Neuronal stem cell (in vitro differentiated cells): Measurements from ENCODE around the gene PCED1A.

Source experiments
- DNase-seq: peaks from one replicate; pipeline ENCODE4 v3.0.0-alpha.2; 2013; ENCODE audit warnings: low spot score
- H2AFZ ChIP-seq: one replicate; pipeline ENCODE4 v1.6.1; 2013; ENCODE audit warnings: mild to moderate bottlenecking, low read length, inconsistent platforms
- H2AK5ac ChIP-seq: 2 replicates; pipeline ENCODE4 v1.6.1; 2013; ENCODE audit warnings: low read depth, mild to moderate bottlenecking, inconsistent platforms, low read length, moderate library complexity, mixed read lengths
- H2BK120ac ChIP-seq: 2 replicates; pipeline ENCODE4 v1.6.1; 2013; ENCODE audit warnings: low read depth, mild to moderate bottlenecking, inconsistent platforms, low read length, moderate library complexity, mixed read lengths
- H2BK12ac ChIP-seq: one replicate; pipeline ENCODE4 v1.6.1; 2013; ENCODE audit warnings: low read length, inconsistent platforms
- H2BK15ac ChIP-seq: 2 replicates; pipeline ENCODE4 v1.6.1; 2013; ENCODE audit warnings: mild to moderate bottlenecking, low read length, inconsistent platforms, mixed read lengths
- H2BK5ac ChIP-seq: one replicate; pipeline ENCODE4 v1.6.1; 2013; ENCODE audit warnings: inconsistent platforms, mild to moderate bottlenecking, low read length, moderate library complexity
- H3K14ac ChIP-seq: one replicate; pipeline ENCODE4 v1.6.1; 2013; ENCODE audit warnings: low read length, inconsistent platforms
- H3K18ac ChIP-seq: 2 replicates; pipeline ENCODE4 v1.6.1; 2013; ENCODE audit warnings: low read length, inconsistent platforms
- H3K23ac ChIP-seq: 2 replicates; pipeline ENCODE4 v1.6.1; 2013; ENCODE audit warnings: low read depth, mild to moderate bottlenecking, mixed read lengths, low read length, inconsistent platforms; ENCODE audit not compliant: poor library complexity
- H3K27ac ChIP-seq: replicated peaks from 3 replicates; pipeline ENCODE4 v1.5.1; 2013; ENCODE audit warnings: low read length, inconsistent platforms
- H3K27me3 ChIP-seq, 3 experiments: 2 replicates each; pipeline ENCODE4 v1.6.1; 2013; ENCODE audit warnings: low read length in 3 of 3, mild to moderate bottlenecking in 2 of 3, inconsistent platforms in 1 of 3, low read depth in 1 of 3, mixed read lengths in 1 of 3, moderate library complexity in 1 of 3; ENCODE audit not compliant: control insufficient read depth in 3 of 3, insufficient read depth in 3 of 3
- H3K36me3 ChIP-seq, 2 donors: replicated peaks in 1 of 2; 2 replicates each; pipeline ENCODE4 v1.6.1; 2013; ENCODE audit warnings: low read length in 2 of 2; ENCODE audit not compliant: control insufficient read depth in 2 of 2, insufficient read depth in 2 of 2
- H3K4ac ChIP-seq: 2 replicates; pipeline ENCODE4 v1.6.1; 2013; ENCODE audit warnings: inconsistent platforms, mild to moderate bottlenecking, low read length, moderate library complexity
- H3K4me1 ChIP-seq, 2 donors: 1 replicate in 1 of 2; 2 replicates in 1 of 2; pipeline ENCODE4 v1.6.1; 2013; ENCODE audit warnings: low read length in 2 of 2, low read depth in 1 of 2; ENCODE audit not compliant: control insufficient read depth in 2 of 2, insufficient read depth in 1 of 2
- H3K4me2 ChIP-seq: one replicate; pipeline ENCODE4 v1.6.1; 2013; ENCODE audit warnings: mild to moderate bottlenecking, low read length, inconsistent platforms; ENCODE audit not compliant: insufficient read depth, poor library complexity, severe bottlenecking
- H3K4me3 ChIP-seq, 2 donors: 2 replicates each; pipeline ENCODE4 v1.5.1; 2013; ENCODE audit warnings: low read length in 2 of 2, mild to moderate bottlenecking in 2 of 2, inconsistent platforms in 1 of 2, moderate library complexity in 1 of 2
- H3K79me1 ChIP-seq: one replicate; pipeline ENCODE4 v1.6.1; 2013; ENCODE audit warnings: low read depth, mild to moderate bottlenecking, inconsistent platforms, low read length, moderate library complexity
- H3K9ac ChIP-seq: one replicate; pipeline ENCODE4 v1.6.1; 2013; ENCODE audit warnings: mild to moderate bottlenecking, low read depth, low read length, inconsistent platforms; ENCODE audit not compliant: poor library complexity
- H3K9me3 ChIP-seq, 2 donors: replicated peaks in 1 of 2; 2 replicates each; pipeline versions ENCODE3 to v1.6.1; 2013; ENCODE audit warnings: low read length in 2 of 2, mild to moderate bottlenecking in 2 of 2, inconsistent platforms in 1 of 2, low read depth in 1 of 2, mixed read lengths in 1 of 2, moderate library complexity in 1 of 2; ENCODE audit not compliant: control insufficient read depth in 2 of 2, insufficient read depth in 1 of 2
- H4K8ac ChIP-seq: one replicate; pipeline ENCODE4 v1.6.1; 2013; ENCODE audit warnings: low read depth, mild to moderate bottlenecking, inconsistent platforms, low read length, moderate library complexity
- H4K91ac ChIP-seq: one replicate; pipeline ENCODE4 v1.6.1; 2013; ENCODE audit warnings: low read length, low read depth, mild to moderate bottlenecking, inconsistent platforms; ENCODE audit not compliant: poor library complexity
- WGBS, 2 donors: extraction: QIAGEN DNeasy Blood & Tissue Kit; methylation state at CpG; one replicate each; pipeline ENCODE4 v1.1.7; 2013; ENCODE audit warnings: missing lambda C conversion rate in 2 of 2, mixed read lengths in 1 of 2; ENCODE audit not compliant: insufficient read length in 2 of 2, insufficient replicate concordance in 1 of 2; ENCODE audit errors: extremely low coverage in 2 of 2; 5-methylcytosine and 5-hydroxymethylcytosine counted together

The PCED1A gene

DNA sequence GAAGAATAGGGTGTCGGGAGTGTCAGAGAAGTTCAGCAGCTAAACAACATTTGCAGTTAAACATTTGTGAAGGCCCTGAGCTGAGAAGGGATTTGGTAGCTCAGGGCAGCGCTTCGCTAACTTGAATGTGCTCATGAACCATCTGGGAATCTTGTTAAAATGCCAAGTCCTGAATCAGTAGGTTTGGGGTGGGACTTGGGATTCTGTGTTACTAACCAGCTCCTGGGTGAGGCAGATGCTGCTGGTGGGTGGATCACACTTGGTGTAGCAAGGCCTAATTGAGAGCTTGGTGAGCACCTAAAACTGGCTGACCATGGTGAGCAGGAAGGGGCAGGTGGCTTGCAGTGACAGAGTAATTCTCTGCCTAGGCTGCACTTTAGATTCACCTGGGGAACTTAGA, 38.7 kb upstream of the PCED1A start:
- no peak overlapping the region for H3K4me2 ChIP-seq
- H4K91ac ChIP-seq = no peak overlapping the region
- H3K27me3 ChIP-seq = no peaks in the 10 kb centered on the region
- no peak for DNase-seq
- H2BK12ac ChIP-seq = no peak overlapping the region
- no peak overlapping the region for H3K18ac ChIP-seq
- peaks cover 3 to 76% of the 10 kb centered on the region in 2 donors for H3K36me3 ChIP-seq
- no peak overlapping the region for H3K27ac ChIP-seq
- peaks cover 5% of the 10 kb centered on the region for H3K79me1 ChIP-seq
- H3K9ac ChIP-seq = no peak overlapping the region
- no peak overlapping the region for H2BK5ac ChIP-seq
- no peak overlapping the region for H3K14ac ChIP-seq
- H3K4ac ChIP-seq = no peak overlapping the region
- H2AK5ac ChIP-seq = no peak overlapping the region
- WGBS, 2 donors = no CpG with 5 or more reads among the region's 3 CpGs
- H3K23ac ChIP-seq = no peak overlapping the region
- H2AFZ ChIP-seq = no peak overlapping the region
- H2BK120ac ChIP-seq = no peak overlapping the region
- no peak overlapping the region for H4K8ac ChIP-seq
- no peaks in the 10 kb centered on the region for H3K9me3 ChIP-seq
- no peak overlapping the region for H2BK15ac ChIP-seq
- H3K4me1 ChIP-seq = peaks cover 7 to 9% of the 10 kb centered on the region in 2 donors
- no peak overlapping the region for H3K4me3 ChIP-seq

DNA sequence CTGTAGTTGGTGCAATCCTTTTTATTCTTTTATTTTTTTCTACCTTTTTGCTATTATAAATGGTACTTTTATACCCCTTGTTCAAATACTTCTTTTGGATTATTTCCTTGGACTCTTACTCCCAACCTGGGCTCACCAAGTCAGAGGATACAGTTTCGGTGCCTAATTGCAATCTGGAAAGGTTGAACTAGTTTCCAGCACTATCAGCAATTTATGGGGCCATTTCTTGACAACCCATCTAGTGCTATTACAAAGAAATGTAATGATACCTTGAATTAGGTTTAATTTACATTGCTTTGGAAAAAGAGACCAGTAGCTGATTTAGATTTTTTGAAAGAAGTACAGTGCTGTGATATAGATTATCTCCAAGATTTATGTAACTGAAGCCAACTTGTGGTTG, 38.1 kb upstream of the PCED1A start:
- Histone ChIP-seq H2BK15ac (no peak overlapping the region), H3K4me2 (no peak overlapping the region), H2AFZ (no peak overlapping the region), H3K23ac (no peak overlapping the region), H3K18ac (no peak overlapping the region), H3K14ac (no peak overlapping the region), H3K27ac (no peak overlapping the region), H3K79me1 (peaks cover 5% of the 10 kb centered on the region), H3K4me3 (no peak overlapping the region), H2AK5ac (no peak overlapping the region), H3K4ac (no peak overlapping the region), H2BK120ac (no peak overlapping the region), H3K27me3 (no peaks in the 10 kb centered on the region), H3K36me3 (peaks cover 3 to 71% of the 10 kb centered on the region in 2 donors), H2BK5ac (no peak overlapping the region), H2BK12ac (no peak overlapping the region), H3K4me1 (peaks cover 7 to 9% of the 10 kb centered on the region in 2 donors), H4K91ac (no peak overlapping the region), H3K9me3 (no peaks in the 10 kb centered on the region), H4K8ac (no peak overlapping the region), H3K9ac (no peak overlapping the region)
- no CpG with 5 or more reads among the region's 1 CpG for WGBS, 2 donors
- DNase-seq = no peak

- Histone ChIP-seq H3K4ac (no peak overlapping the region), H3K4me1 (peaks cover 10 to 14% of the 10 kb centered on the region in 2 donors), H3K4me2 (no peak overlapping the region), H3K79me1 (peaks cover 3% of the 10 kb centered on the region), H3K9me3 (no peaks in the 10 kb centered on the region), H3K9ac (peak overlapping the region; percentile 7), H2AK5ac (no peak overlapping the region), H2AFZ (no peak overlapping the region), H2BK12ac (no peak overlapping the region), H4K91ac (no peak overlapping the region), H3K14ac (no peak overlapping the region), H3K36me3 (peaks cover 3 to 58% of the 10 kb centered on the region in 2 donors), H2BK15ac (no peak overlapping the region), H3K27ac (no peak overlapping the region), H2BK120ac (no peak overlapping the region), H2BK5ac (no peak overlapping the region), H3K18ac (no peak overlapping the region), H3K23ac (no peak overlapping the region), H3K27me3 (peaks cover 0 to 4% (median 0%) of the 10 kb centered on the region in 3 experiments), H4K8ac (no peak overlapping the region), H3K4me3 (no peak overlapping the region)
- no CpG with 5 or more reads among the region's 5 CpGs for WGBS, 2 donors
- DNase-seq = no peak
Measured at GRCh38 chr20:2875690-2876203, 35.3 kb upstream of the PCED1A start.

GRCh38 chr20:2874456-2874855, 34.0 kb upstream of the PCED1A start:
- H3K23ac ChIP-seq = no peak overlapping the region
- H2BK5ac ChIP-seq = no peak overlapping the region
- peaks cover 0 to 4% (median 0%) of the 10 kb centered on the region in 3 experiments for H3K27me3 ChIP-seq
- peak overlapping the region; percentile 43 to 95 for H3K4me3 ChIP-seq
- no peaks in the 10 kb centered on the region for H3K9me3 ChIP-seq
- H2BK12ac ChIP-seq = no peak overlapping the region
- H3K18ac ChIP-seq = no peak overlapping the region
- H3K9ac ChIP-seq = no peak overlapping the region
- WGBS, 2 donors = no CpG with 5 or more reads among the region's 7 CpGs
- H2AFZ ChIP-seq = no peak overlapping the region
- peak overlapping the region; percentile 43 for H3K4me2 ChIP-seq
- H4K91ac ChIP-seq = no peak overlapping the region
- no peak overlapping the region for H4K8ac ChIP-seq
- no peak overlapping the region for H2BK120ac ChIP-seq
- H2AK5ac ChIP-seq = no peak overlapping the region
- H2BK15ac ChIP-seq = no peak overlapping the region
- peaks cover 3 to 45% of the 10 kb centered on the region in 2 donors for H3K36me3 ChIP-seq
- H3K4me1 ChIP-seq = peaks cover 12 to 19% of the 10 kb centered on the region in 2 donors
- no peak overlapping the region for H3K14ac ChIP-seq
- H3K79me1 ChIP-seq = peaks cover 3% of the 10 kb centered on the region
- no peak for DNase-seq
- H3K27ac ChIP-seq = no peak overlapping the region
- no peak overlapping the region for H3K4ac ChIP-seq
